B cell (primary cell): ENCODE measurements around the gene SPACA1.

Source experiments
- EZH2 ChIP-seq: IDR thresholded peaks from 2 replicates; pipeline ENCODE4 v1.6.1; 2012; ENCODE audit warnings: borderline replicate concordance, low read depth, mild to moderate bottlenecking, moderate library complexity, low read length; ENCODE audit not compliant: insufficient read depth, poor library complexity, severe bottlenecking
- TF ChIP-seq, protein P1 (sequence below): fragments of 200-600 bp; IDR thresholded peaks from one replicate; pipeline ENCODE4 v1.8.0; 2022; ENCODE audit warnings: antibody characterized with exemption, mild to moderate bottlenecking

DNA sequence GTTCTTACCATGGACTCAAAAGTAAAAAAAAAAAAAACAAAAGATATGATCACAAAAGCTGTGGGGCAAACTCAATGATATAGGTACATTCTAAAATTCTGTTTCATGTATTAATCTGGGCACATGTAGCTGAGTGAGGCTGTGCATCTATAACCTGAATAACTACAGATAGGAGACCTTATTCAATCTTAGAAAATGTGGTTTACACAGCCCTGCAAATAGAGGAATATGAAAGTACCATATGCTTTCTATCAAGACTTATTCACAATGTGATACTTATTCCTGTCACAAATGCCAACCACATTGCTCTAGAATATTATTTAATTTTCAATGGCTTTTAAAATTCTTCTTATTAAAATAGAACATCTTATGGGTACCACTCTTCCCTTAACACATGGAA lies 3.1 kb upstream of the SPACA1 start:
- TF ChIP-seq, protein P1, sequence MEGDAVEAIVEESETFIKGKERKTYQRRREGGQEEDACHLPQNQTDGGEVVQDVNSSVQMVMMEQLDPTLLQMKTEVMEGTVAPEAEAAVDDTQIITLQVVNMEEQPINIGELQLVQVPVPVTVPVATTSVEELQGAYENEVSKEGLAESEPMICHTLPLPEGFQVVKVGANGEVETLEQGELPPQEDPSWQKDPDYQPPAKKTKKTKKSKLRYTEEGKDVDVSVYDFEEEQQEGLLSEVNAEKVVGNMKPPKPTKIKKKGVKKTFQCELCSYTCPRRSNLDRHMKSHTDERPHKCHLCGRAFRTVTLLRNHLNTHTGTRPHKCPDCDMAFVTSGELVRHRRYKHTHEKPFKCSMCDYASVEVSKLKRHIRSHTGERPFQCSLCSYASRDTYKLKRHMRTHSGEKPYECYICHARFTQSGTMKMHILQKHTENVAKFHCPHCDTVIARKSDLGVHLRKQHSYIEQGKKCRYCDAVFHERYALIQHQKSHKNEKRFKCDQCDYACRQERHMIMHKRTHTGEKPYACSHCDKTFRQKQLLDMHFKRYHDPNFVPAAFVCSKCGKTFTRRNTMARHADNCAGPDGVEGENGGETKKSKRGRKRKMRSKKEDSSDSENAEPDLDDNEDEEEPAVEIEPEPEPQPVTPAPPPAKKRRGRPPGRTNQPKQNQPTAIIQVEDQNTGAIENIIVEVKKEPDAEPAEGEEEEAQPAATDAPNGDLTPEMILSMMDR = no peak
- TF ChIP-seq EZH2 = no peak
